ENCODE results near the gene TACC3.

TACC3 gene

DNA sequence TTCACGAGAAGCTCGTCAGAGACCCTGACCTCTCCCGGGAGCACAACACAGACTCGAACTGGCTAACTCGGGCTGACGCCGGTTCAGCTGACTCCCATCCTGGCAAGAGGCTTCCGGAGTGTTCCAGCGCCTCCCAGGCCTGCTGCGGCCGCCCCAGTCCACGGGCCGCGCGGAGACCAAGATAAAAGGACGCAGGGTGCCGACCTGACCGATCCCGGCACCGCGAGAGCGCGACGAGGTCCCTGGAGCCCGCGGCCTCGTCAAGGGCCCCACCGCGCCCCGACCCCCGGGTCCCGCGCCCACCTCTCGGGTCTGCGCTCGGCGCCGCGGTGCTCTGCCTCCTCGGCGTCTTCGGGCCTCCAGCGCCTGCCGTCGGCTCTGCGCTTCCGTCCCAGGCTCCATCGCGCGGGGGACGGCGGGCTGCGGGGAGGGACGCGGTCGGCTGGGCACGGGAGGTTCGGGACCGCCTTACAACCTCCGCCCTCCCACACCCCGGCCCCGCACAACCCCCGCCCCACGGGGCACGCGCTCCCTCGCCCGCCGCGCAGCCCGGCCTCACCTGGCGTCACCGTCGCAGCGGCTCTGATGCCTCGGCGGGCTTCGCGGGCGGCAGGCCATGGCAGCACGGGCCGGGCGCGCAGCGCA is 9.6 kb upstream of the TACC3 start:
- TF ChIP-seq JUND (IDR thresholded peaks at IDR 0.05; ENCODE audit: low read depth): no peak
- in situ Hi-C loops (cut with HindIII; ENCODE audit: low pct_unique_long_range_greater_than_20kb, low sequenced_read_pairs): no loop called here
- peak in 1 of 2 experiments; percentile 46 for DNase-seq (ENCODE audit: low read depth in 1 of 2, low spot score in 1 of 2)

DNA sequence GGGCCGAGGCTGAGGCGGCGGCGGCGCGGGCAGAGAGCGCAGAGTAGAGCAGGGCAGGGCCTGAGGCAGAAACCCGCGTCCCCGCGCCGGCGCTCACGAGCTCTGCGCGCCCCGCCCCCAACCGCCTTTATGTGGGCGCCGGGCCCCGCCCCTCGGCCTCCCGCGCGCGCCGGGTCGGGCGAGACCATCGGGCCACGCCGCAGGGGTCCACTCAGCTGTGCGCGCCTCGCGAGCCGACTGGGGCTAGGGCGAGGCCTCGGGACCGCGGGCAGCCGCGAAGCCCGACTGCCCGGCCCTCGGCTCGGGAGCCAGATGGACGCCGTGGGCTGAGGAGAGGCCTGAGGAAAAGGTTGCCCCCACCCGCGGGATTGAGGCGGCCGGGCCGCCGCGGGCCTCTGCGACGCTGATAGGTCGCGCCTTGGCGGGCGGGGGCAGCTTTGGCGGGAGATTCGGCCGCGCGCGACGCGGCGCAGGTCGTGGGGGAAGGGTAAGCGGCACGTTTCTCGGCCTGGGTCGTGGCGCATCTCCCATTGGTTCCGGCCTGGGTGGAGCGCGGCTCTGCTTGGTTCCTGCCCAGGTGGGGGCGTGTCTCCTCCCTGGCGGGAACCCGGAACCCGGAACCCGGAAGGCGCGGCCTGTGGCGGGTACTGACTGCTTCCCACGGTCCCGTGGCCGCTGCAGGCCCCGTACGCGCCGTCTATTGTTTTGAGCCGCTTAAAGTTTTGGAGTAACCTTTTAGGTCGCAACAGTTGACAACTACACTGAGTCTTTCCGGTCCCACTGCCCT is 8.9 kb upstream of the TACC3 start, which contains the start of gene SLBP:
TSS of gene SLBP (minus strand) at position 104 of the 787 bp plus-strand sequence. CDS start 131 bp downstream, outside the sequence.
- in situ Hi-C loops (cut with HindIII; ENCODE audit: low pct_unique_long_range_greater_than_20kb, low sequenced_read_pairs): no loop called here
- no peak for TF ChIP-seq JUND (IDR thresholded peaks at IDR 0.05; ENCODE audit: low read depth)
- peak; percentile 97 to 99 for DNase-seq (ENCODE audit: low read depth in 1 of 2, low spot score in 1 of 2)

- DNase-seq (ENCODE audit: low read depth in 1 of 2, low spot score in 1 of 2): peak in 1 of 2 experiments; percentile 46
- in situ Hi-C loops (cut with HindIII; ENCODE audit: low pct_unique_long_range_greater_than_20kb, low sequenced_read_pairs): no loop called here
- TF ChIP-seq JUND (IDR thresholded peaks at IDR 0.05; ENCODE audit: low read depth): no peak
Observed at GRCh38 chr4:1713003-1713851, 8.1 kb upstream of the TACC3 start.

DNA sequence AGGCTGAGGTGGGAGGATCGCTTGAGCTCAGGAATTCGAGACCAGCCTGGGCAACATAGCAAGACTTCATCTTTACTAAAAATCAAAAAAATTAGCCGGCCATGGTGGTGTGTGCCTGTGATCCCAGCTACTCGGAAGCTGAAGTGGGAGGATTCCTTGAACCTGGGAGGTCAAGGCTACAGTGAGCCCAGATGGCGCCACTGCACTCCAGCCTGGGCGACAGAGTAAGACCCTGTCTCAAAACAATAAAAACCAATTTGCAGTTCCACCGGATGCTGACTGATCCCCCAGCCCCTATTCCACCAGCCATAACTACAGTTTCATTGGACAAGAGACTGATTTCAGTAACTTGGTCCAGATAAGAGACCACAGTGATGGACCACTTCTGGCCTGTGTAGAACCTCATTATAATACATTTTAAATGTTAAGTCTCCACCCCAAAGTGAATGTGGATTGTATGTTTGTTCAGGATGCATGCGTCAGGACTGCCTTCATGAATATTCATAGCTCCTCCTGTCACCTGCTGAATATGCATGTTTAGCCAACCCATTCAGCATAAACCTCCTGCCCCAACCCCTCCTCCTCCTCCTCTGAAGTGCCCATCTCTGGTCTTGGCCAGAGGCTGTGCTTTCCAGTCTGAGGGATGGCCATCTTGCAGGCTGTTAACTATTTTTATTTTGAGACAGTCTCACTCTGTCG is 6.9 kb upstream of the TACC3 start:
- TF ChIP-seq JUND (IDR thresholded peaks at IDR 0.05; ENCODE audit: low read depth): no peak
- DNase-seq (ENCODE audit: low read depth in 1 of 2, low spot score in 1 of 2): peak in 1 of 2 experiments; percentile 82
- in situ Hi-C loops (cut with HindIII; ENCODE audit: low pct_unique_long_range_greater_than_20kb, low sequenced_read_pairs): no loop called here

DNA sequence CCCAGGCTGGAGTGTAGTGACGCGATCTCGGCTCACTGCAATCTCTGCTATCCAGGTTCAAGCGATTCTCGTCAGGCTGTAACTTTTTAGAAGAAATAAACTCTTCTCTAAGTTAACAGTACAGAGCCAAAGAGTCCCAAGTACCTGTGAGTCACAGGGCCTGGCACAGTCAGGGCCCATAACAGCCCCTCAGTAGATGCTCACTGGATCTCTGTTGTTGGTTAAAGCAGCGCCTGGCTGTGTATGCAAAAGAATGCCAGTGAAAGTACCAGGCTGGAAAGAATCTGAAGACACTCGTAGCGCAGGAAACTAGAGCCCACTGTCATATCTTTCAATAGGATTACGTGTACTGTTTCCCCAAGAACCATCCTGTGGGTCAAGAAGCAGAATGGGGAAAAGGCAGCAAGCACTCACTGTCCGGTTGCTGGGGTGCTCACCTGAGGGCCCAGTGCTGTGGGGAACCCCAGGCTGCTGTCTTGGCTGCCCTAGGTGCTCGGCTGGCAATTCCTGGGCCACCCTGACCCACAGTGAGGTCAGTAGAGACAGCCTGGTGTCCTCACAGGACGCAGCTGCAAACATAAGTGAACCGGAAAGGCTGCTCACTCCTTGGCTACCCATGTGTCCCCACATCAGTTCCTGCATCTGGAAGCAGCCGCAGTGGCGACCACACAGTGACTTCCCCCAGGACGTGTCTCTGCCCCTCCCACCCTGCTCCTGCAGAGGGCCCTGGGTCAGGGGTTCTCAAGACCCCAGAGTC is 6.1 kb upstream of the TACC3 start:
- in situ Hi-C loops (cut with HindIII; ENCODE audit: low pct_unique_long_range_greater_than_20kb, low sequenced_read_pairs): no loop called here
- DNase-seq (ENCODE audit: low read depth in 1 of 2, low spot score in 1 of 2): no peak
- no peak for TF ChIP-seq JUND (IDR thresholded peaks at IDR 0.05; ENCODE audit: low read depth)

DNA sequence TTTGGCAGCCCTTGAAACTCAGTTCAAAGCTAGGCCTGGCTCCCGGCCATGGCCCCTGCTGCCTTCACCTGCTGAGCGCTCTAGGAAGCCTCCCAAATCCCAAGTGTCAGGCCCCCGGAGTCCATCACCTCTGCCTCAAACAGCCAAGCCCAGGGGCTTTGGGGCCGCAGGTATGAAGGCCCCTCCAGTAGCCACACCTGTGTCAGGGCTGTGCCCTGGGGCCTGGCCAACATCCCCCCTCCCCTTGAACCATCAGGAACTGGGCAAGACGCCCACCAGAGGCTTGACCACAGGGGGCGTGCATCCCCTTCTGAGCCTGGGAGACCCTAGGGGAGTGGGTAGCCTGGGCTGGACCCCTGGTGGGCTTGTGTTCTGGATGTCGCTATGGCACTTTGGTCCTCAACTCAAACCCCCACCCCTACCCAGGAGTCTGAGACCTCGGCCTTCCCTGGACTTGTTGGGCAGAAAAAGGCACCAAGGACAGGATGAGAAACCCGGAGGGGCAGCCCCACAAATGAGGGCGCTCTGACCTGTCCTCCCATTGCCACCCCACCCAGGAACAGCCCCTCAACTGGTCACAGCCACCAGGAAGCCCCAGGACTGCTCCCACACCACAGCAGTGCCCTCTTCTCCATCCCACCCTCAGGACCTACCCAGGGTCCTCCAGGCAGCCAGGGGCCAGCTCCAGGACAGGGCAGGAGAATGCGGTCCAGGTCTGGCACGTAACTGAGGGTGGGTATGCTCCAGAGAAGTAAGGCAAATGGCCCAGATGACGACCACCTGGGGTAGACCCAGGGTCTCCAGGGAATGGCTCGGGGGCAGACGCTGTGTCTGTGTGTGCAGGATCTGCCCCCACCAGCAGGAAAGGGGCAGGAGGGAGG is 5.0 kb upstream of the TACC3 start:
- DNase-seq (ENCODE audit: low read depth in 1 of 2, low spot score in 1 of 2): no peak
- no peak for TF ChIP-seq JUND (IDR thresholded peaks at IDR 0.05; ENCODE audit: low read depth)
- in situ Hi-C loops (cut with HindIII; ENCODE audit: low pct_unique_long_range_greater_than_20kb, low sequenced_read_pairs): no loop called here

GRCh38 chr4:1717129-1718094 is 3.9 kb upstream of the TACC3 start:
- TF ChIP-seq JUND (IDR thresholded peaks at IDR 0.05; ENCODE audit: low read depth): no peak
- DNase-seq (ENCODE audit: low read depth in 1 of 2, low spot score in 1 of 2): no peak
- in situ Hi-C loops (cut with HindIII; ENCODE audit: low pct_unique_long_range_greater_than_20kb, low sequenced_read_pairs): no loop called here

DNA sequence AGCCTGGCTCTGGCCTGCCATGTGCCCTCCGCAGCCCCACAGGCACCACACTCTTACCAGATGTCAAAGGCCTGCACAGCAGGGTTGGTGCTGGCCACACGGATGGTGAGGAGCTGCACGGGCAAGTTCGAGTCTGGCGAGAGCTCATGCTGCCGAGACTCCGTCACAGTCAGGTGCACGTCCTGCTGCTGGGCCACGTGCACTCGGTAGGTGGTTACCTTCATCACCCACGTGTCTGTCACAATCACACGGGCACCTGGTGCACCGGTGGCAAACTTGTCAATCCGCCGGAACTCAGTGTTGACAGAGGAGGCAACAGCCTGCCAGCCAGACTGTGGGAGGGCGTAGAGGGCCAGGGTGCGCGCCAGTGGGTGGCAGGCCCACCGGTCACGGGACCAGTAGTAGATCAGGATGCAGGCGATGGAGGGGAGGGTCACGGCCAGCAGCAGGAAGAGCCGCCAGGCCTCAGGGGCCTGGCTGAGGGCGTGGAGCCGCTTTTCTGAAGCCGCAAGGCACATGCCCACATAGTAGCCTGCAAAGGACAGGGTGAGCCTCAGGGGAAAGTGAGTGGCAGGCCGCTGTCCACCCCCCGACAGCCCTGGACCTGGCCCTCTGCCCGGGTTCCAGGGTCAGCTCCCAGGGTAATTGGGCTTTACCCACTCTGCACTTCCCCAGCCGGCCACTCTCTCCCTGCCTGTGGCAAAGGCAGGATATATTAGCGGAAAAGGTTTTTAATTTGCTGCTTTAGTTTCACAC is 3.0 kb upstream of the TACC3 start:
- no peak for DNase-seq (ENCODE audit: low read depth in 1 of 2, low spot score in 1 of 2)
- TF ChIP-seq JUND (IDR thresholded peaks at IDR 0.05; ENCODE audit: low read depth): no peak
- in situ Hi-C loops (cut with HindIII; ENCODE audit: low pct_unique_long_range_greater_than_20kb, low sequenced_read_pairs): no loop called here
